OCI-LY3 (cell line): ENCODE data around the gene PACS2.

Source experiments
- H2AFZ ChIP-seq: fragments of 200-600, 300-600 bp; shearing (Covaris generic); 2 replicates; pipeline ENCODE4 v1.6.0; 2014; ENCODE audit warnings: antibody characterized with exemption, low read depth, low read length
- H3K27ac ChIP-seq: fragments of 200-600, 300-600 bp; sonication (generic); 2 replicates; pipeline ENCODE4 v1.5.1; 2014; ENCODE audit warnings: mild to moderate bottlenecking, low read length, moderate library complexity, mixed read lengths
- H3K27me3 ChIP-seq: fragments of 200-600, 300-600 bp; sonication (generic); 2 replicates; pipeline ENCODE4 v1.6.1; 2014; ENCODE audit warnings: low read depth, low read length, mixed read lengths
- H3K36me3 ChIP-seq: fragments of 200-600, 300-600 bp; sonication (generic); replicated peaks from 2 replicates; pipeline ENCODE3; 2014; ENCODE audit warnings: low read depth, low read length, mixed read lengths
- H3K4me1 ChIP-seq: fragments of 300-600, 200-600 bp; sonication (generic); 2 replicates; pipeline ENCODE4 v1.6.1; 2014; ENCODE audit warnings: low read length, mixed read lengths
- H3K4me2 ChIP-seq: fragments of 200-600, 300-600 bp; sonication (generic); 2 replicates; pipeline ENCODE4 v1.6.1; 2014; ENCODE audit warnings: low read length, mixed read lengths
- H3K4me3 ChIP-seq: fragments of 300-600, 200-600 bp; sonication (generic); 2 replicates; pipeline ENCODE4 v1.5.1; 2014; ENCODE audit warnings: antibody characterized with exemption, mild to moderate bottlenecking, low read length, moderate library complexity
- H3K79me2 ChIP-seq: fragments of 300-600, 200-600 bp; shearing (Covaris generic); 2 replicates; pipeline ENCODE4 v1.6.1; 2014; ENCODE audit warnings: mild to moderate bottlenecking, low read length, mixed read lengths
- H3K9ac ChIP-seq: fragments of 300-600, 200-600 bp; shearing (Covaris generic); 2 replicates; pipeline ENCODE4 v1.6.0; 2014; ENCODE audit warnings: mild to moderate bottlenecking, low read length, moderate library complexity
- H3K9me3 ChIP-seq: fragments of 200-600, 300-600 bp; shearing (Covaris generic); 2 replicates; pipeline ENCODE4 v1.6.1; 2014; ENCODE audit warnings: low read length, mixed read lengths; ENCODE audit not compliant: insufficient read depth
- H4K20me1 ChIP-seq: fragments of 200-600, 300-600 bp; sonication (generic); 2 replicates; pipeline ENCODE4 v1.6.1; 2016; ENCODE audit warnings: low read length, mixed read lengths; ENCODE audit not compliant: insufficient read depth
- CTCF ChIP-seq: fragments of 200-600, 300-600 bp; sonication (generic); IDR thresholded peaks from 2 replicates; pipeline ENCODE4 v1.5.1; 2014; ENCODE audit warnings: antibody characterized with exemption, low read length, low read depth
- EZH2phosphoT487 ChIP-seq: fragments of 200-600 bp; shearing (Covaris generic); IDR thresholded peaks from 2 replicates; pipeline ENCODE4 v1.6.1; 2018; ENCODE audit warnings: antibody characterized with exemption, mixed run types, low read depth

Gene PACS2

GRCh38 chr14:105388110-105388951 lies 73.8 kb downstream of the PACS2 start:
- H3K4me2 ChIP-seq, result no peak overlapping the region

GRCh38 chr14:105388976-105389375 lies 74.4 kb downstream of the PACS2 start:
- no peak for TF ChIP-seq CTCF
- TF ChIP-seq EZH2phosphoT487, result no peak
- peaks cover 7% of the 10 kb centered on the region for H3K4me1 ChIP-seq
- H3K36me3 ChIP-seq, result no peaks in the 10 kb centered on the region
- no peak overlapping the region for H3K9ac ChIP-seq
- H3K79me2 ChIP-seq, result no peaks in the 10 kb centered on the region
- H3K9me3 ChIP-seq, result no peaks in the 10 kb centered on the region
- no peak overlapping the region for H3K4me3 ChIP-seq
- H2AFZ ChIP-seq, result no peak overlapping the region
- H4K20me1 ChIP-seq, result no peaks in the 10 kb centered on the region
- no peak overlapping the region for H3K27ac ChIP-seq
- no peaks in the 10 kb centered on the region for H3K27me3 ChIP-seq
- no peak overlapping the region for H3K4me2 ChIP-seq

More at GRCh38 chr14:105388110-105388951, 73.8 kb downstream of the PACS2 start:
- peaks cover 7% of the 10 kb centered on the region for H3K4me1 ChIP-seq
- H3K4me3 ChIP-seq, result no peak overlapping the region
- H3K27ac ChIP-seq, result no peak overlapping the region
- no peak overlapping the region for H2AFZ ChIP-seq
- H3K79me2 ChIP-seq, result no peaks in the 10 kb centered on the region
- no peaks in the 10 kb centered on the region for H4K20me1 ChIP-seq
- H3K9ac ChIP-seq, result no peak overlapping the region
- no peaks in the 10 kb centered on the region for H3K27me3 ChIP-seq
- H3K36me3 ChIP-seq, result no peaks in the 10 kb centered on the region
- no peak for TF ChIP-seq CTCF
- TF ChIP-seq EZH2phosphoT487, result no peak
- no peaks in the 10 kb centered on the region for H3K9me3 ChIP-seq

DNA sequence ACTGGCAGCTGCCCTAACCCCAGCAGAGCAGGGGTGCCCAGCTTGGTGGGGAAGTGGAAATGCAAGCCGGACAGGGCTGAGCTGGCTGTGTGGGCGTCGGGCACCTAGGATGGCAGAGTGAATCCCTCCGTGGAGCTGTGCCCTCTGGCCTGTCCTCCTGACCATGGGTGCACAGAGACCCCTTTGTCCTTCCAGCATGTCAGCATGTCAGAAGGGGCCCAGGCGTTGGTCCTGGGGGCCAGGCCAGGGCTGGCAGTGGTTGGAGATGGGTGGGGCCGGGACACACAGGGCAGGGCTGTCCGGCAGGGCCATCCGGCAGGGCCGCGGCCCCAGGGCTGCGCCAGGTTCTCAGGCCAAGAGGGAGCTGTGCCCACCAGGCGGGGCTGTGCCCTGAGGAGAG lies 75.0 kb downstream of the PACS2 start:
- no peaks in the 10 kb centered on the region for H3K9me3 ChIP-seq
- no peaks in the 10 kb centered on the region for H4K20me1 ChIP-seq
- no peak overlapping the region for H3K4me3 ChIP-seq
- H3K27ac ChIP-seq, result no peak overlapping the region
- TF ChIP-seq EZH2phosphoT487 (no peak), CTCF (no peak)
- no peaks in the 10 kb centered on the region for H3K27me3 ChIP-seq
- H3K9ac ChIP-seq, result no peak overlapping the region
- H3K4me2 ChIP-seq, result no peak overlapping the region
- H3K4me1 ChIP-seq, result peaks cover 7% of the 10 kb centered on the region
- H3K36me3 ChIP-seq, result no peaks in the 10 kb centered on the region
- no peak overlapping the region for H2AFZ ChIP-seq
- H3K79me2 ChIP-seq, result no peaks in the 10 kb centered on the region

GRCh38 chr14:105389976-105390848 lies 75.7 kb downstream of the PACS2 start:
- H3K9me3 ChIP-seq, result no peaks in the 10 kb centered on the region
- no peaks in the 10 kb centered on the region for H3K79me2 ChIP-seq
- H3K4me2 ChIP-seq, result no peak overlapping the region
- no peak overlapping the region for H3K4me3 ChIP-seq
- H3K9ac ChIP-seq, result no peak overlapping the region
- no peak overlapping the region for H3K27ac ChIP-seq
- no peaks in the 10 kb centered on the region for H4K20me1 ChIP-seq
- H3K36me3 ChIP-seq, result no peaks in the 10 kb centered on the region
- no peak overlapping the region for H2AFZ ChIP-seq
- H3K4me1 ChIP-seq, result peaks cover 7% of the 10 kb centered on the region
- TF ChIP-seq CTCF, result no peak
- no peak for TF ChIP-seq EZH2phosphoT487
- no peaks in the 10 kb centered on the region for H3K27me3 ChIP-seq
